Nephron progenitor cell (in vitro differentiated cells): ENCODE data around the gene RBM27.

Source experiments
- DNase-seq: peaks from one replicate; pipeline ENCODE4 v3.0.0; 2021
- H3K27ac Mint-ChIP-seq: 2 replicates; pipeline ENCODE4 v1.8.0; 2021; ENCODE audit warnings: mild to moderate bottlenecking, moderate library complexity, mixed read lengths
- H3K27me3 Mint-ChIP-seq: 2 replicates; pipeline ENCODE4 v1.8.0; 2021; ENCODE audit warnings: mild to moderate bottlenecking, low read depth, mixed read lengths; ENCODE audit not compliant: poor library complexity
- H3K36me3 Mint-ChIP-seq: 2 replicates; pipeline ENCODE4 v1.8.0; 2021; ENCODE audit warnings: low read depth, mixed read lengths
- H3K4me1 Mint-ChIP-seq: 2 replicates; pipeline ENCODE4 v1.8.0; 2021; ENCODE audit warnings: mixed read lengths
- H3K4me3 Mint-ChIP-seq: 2 replicates; pipeline ENCODE4 v1.8.0; 2021; ENCODE audit warnings: mild to moderate bottlenecking, moderate library complexity, mixed read lengths
- H3K9me3 Mint-ChIP-seq: 2 replicates; pipeline ENCODE4 v1.8.0; 2021; ENCODE audit warnings: mild to moderate bottlenecking, moderate library complexity, mixed read lengths
- TF ChIP-seq, protein P1 (sequence below): fragments of 200-600 bp; sonication (generic); IDR thresholded peaks from 2 replicates; pipeline ENCODE4 v1.5.0; 2021; ENCODE audit warnings: antibody characterized with exemption

RBM27 gene, protein sequence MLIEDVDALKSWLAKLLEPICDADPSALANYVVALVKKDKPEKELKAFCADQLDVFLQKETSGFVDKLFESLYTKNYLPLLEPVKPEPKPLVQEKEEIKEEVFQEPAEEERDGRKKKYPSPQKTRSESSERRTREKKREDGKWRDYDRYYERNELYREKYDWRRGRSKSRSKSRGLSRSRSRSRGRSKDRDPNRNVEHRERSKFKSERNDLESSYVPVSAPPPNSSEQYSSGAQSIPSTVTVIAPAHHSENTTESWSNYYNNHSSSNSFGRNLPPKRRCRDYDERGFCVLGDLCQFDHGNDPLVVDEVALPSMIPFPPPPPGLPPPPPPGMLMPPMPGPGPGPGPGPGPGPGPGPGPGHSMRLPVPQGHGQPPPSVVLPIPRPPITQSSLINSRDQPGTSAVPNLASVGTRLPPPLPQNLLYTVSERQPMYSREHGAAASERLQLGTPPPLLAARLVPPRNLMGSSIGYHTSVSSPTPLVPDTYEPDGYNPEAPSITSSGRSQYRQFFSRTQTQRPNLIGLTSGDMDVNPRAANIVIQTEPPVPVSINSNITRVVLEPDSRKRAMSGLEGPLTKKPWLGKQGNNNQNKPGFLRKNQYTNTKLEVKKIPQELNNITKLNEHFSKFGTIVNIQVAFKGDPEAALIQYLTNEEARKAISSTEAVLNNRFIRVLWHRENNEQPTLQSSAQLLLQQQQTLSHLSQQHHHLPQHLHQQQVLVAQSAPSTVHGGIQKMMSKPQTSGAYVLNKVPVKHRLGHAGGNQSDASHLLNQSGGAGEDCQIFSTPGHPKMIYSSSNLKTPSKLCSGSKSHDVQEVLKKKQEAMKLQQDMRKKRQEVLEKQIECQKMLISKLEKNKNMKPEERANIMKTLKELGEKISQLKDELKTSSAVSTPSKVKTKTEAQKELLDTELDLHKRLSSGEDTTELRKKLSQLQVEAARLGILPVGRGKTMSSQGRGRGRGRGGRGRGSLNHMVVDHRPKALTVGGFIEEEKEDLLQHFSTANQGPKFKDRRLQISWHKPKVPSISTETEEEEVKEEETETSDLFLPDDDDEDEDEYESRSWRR

DNA sequence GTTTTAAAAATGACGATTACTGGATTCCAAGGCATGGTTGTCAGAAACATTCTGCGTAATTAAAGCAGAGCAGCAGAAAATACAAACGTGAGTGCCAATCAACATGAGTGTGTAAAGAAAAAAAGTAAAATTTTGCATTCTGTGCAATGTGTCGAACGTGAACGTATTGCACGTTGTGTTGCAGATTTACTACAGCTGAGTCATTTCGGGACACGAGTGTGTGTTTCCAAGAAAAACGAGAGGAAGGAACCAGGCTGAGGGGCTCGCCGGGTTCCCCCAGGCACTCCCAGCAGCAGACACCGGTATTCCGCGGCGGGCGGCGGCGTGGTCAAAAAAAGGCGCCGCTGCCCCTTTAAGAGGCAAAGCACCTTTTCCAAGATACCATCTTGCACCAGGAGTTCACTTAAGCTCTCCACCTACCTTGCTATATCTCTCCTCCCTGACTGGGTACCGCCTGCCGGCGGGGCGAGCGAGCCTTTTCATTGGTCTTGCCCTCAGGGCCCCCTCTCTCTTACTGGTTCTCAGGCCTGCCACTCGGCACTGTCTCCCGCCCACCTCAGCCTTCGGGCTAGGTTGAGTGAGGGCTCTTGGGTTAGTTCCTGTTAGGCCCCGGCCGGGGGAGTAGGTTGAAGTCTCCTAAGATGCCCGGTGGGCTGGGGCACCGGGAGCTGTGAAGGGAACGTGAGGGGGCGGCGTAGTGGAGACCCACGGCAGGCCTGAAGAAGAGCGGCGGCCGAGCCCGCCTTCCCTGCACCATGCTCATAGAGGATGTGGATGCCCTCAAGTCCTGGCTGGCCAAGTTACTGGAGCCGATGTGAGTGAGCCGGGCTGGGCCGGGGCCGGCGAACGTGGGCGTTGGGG lies at the start of gene RBM27:
TSS of gene RBM27 (plus strand) at position 595 of the 861 bp plus-strand sequence. CDS start at position 756, 161 bp downstream.
- DNase-seq: peak; percentile 96
- peaks cover 4% of the 10 kb centered on the region for H3K36me3 Mint-ChIP-seq
- no peak within 1 kb of the TSS for H3K27ac Mint-ChIP-seq
- no peaks in the 10 kb centered on the region for H3K9me3 Mint-ChIP-seq
- no peaks in the 10 kb centered on the region for H3K27me3 Mint-ChIP-seq
- H3K4me1 Mint-ChIP-seq: peaks cover 22% of the 10 kb centered on the region
- no peak within 1 kb of the TSS for H3K4me3 Mint-ChIP-seq
- TF ChIP-seq, protein P1, sequence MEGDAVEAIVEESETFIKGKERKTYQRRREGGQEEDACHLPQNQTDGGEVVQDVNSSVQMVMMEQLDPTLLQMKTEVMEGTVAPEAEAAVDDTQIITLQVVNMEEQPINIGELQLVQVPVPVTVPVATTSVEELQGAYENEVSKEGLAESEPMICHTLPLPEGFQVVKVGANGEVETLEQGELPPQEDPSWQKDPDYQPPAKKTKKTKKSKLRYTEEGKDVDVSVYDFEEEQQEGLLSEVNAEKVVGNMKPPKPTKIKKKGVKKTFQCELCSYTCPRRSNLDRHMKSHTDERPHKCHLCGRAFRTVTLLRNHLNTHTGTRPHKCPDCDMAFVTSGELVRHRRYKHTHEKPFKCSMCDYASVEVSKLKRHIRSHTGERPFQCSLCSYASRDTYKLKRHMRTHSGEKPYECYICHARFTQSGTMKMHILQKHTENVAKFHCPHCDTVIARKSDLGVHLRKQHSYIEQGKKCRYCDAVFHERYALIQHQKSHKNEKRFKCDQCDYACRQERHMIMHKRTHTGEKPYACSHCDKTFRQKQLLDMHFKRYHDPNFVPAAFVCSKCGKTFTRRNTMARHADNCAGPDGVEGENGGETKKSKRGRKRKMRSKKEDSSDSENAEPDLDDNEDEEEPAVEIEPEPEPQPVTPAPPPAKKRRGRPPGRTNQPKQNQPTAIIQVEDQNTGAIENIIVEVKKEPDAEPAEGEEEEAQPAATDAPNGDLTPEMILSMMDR: no peak

DNA sequence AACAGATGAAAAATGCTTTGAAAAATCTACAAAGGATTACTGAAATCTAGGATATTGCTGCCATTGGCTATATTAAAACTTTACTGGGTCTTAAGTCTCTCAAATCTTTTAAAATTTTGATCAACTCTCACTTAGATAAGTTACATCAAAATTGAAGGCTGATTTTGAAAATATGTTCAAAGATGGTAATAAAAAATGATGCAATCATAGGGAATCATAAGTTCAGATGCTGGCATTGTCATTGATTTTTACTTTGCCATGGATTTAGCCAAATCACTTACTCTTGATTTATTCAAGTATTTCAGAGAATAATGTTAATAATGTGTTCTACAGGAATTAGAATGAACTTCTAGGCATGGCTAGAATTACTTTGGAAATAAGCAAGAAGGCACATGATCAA lies 45.1 kb upstream of the RBM27 start:
- Mint-ChIP-seq H3K9me3 (peaks cover 15% of the 10 kb centered on the region), H3K36me3 (peaks cover 82% of the 10 kb centered on the region), H3K4me3 (no peak overlapping the region), H3K27me3 (no peaks in the 10 kb centered on the region), H3K4me1 (no peaks in the 10 kb centered on the region), H3K27ac (no peak overlapping the region)
- no peak for DNase-seq
- TF ChIP-seq, protein P1: no peak

DNA sequence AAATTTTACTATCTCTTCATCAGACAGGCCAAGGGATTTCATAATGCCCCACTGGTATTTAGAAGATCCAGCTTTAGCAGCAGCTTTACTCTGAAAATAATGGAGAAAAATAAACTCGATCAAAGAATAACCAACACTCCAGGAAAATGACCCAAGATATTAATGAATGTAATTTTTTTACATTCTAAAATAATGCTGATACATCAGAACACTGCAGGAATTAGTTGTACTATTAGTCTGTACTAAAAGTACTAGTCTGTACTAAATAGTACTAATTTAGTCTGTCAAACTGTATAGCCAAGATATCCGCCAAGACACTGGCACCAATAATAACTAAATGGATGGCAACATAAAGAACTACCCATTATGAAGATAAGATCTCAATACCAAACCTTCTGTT lies 39.0 kb upstream of the RBM27 start:
- Mint-ChIP-seq H3K36me3 (peaks cover 93% of the 10 kb centered on the region), H3K4me3 (no peak overlapping the region), H3K9me3 (peaks cover 15% of the 10 kb centered on the region), H3K4me1 (no peaks in the 10 kb centered on the region), H3K27ac (no peak overlapping the region), H3K27me3 (no peaks in the 10 kb centered on the region)
- no peak for DNase-seq
- TF ChIP-seq, protein P1: no peak

DNA sequence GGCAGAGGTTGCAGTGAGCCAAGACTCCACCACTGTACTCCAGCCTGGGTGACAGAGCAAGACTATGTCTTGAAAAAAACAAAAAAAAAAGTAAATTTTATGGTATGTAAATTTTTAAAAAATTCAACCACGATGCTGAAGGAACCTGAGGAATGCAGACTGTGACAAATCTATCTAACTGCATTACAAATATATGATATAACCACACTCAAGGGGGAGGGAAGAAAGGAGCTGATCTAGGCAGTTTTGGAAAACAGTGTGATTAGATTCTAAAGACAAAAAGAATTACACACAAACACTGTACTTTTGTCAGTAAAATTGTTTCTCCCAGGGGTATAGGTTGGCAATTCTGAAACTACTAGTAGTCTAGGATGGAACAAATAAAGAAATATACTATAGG lies 37.9 kb upstream of the RBM27 start:
- Mint-ChIP-seq H3K36me3 (peaks cover 93% of the 10 kb centered on the region), H3K27ac (no peak overlapping the region), H3K9me3 (peaks cover 15% of the 10 kb centered on the region), H3K27me3 (no peaks in the 10 kb centered on the region), H3K4me3 (no peak overlapping the region), H3K4me1 (no peaks in the 10 kb centered on the region)
- no peak for DNase-seq
- TF ChIP-seq, protein P1: no peak

DNA sequence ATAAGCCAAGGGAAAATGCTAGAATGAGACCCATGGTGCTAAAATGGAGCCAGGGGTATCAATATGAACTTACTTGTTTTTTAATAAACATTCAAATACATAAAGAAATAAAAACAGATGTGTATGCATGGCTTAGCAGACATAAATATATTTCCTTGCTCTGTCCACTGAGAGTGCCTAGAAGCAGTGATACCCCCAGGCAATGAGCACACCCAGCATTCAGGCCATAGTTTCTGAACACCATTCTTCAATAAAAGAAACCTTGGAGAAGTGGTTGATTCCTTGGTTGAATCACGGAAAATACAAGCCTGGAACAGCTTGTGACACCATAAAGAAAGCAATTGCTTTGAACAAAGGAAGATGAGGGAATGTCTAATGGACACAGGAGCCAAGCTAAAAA lies 37.5 kb upstream of the RBM27 start:
- H3K27me3 Mint-ChIP-seq: no peaks in the 10 kb centered on the region
- H3K36me3 Mint-ChIP-seq: peaks cover 93% of the 10 kb centered on the region
- no peak overlapping the region for H3K27ac Mint-ChIP-seq
- no peaks in the 10 kb centered on the region for H3K4me1 Mint-ChIP-seq
- H3K9me3 Mint-ChIP-seq: peaks cover 15% of the 10 kb centered on the region
- TF ChIP-seq, protein P1: no peak
- H3K4me3 Mint-ChIP-seq: no peak overlapping the region
- DNase-seq: no peak
